ENCODE results near the gene SGCE.

Gene SGCE

GRCh38 chr7:94687810-94688209 is 31.9 kb upstream of the SGCE start:
- TF ChIP-seq CTCF (IDR thresholded peaks at IDR 0.05; ENCODE audit: low read depth, low read length): no peak
- H3K4me3 ChIP-seq (ENCODE audit: low read depth, low read length): no peak overlapping the region

GRCh38 chr7:94687076-94687475 is 31.1 kb upstream of the SGCE start:
- no peak overlapping the region for H3K4me3 ChIP-seq (ENCODE audit: low read depth, low read length)
- no peak for TF ChIP-seq CTCF (IDR thresholded peaks at IDR 0.05; ENCODE audit: low read depth, low read length)

- no peak overlapping the region for H3K4me3 ChIP-seq (ENCODE audit: low read depth, low read length)
- no peak for TF ChIP-seq CTCF (IDR thresholded peaks at IDR 0.05; ENCODE audit: low read depth, low read length)
Measured at GRCh38 chr7:94683066-94683465, 27.1 kb upstream of the SGCE start.

- no peak for TF ChIP-seq CTCF (IDR thresholded peaks at IDR 0.05; ENCODE audit: low read depth, low read length)
Measured at GRCh38 chr7:94679358-94679757, 23.4 kb upstream of the SGCE start.

GRCh38 chr7:94676431-94676830 is 20.5 kb upstream of the SGCE start:
- no peak overlapping the region for H3K4me3 ChIP-seq (ENCODE audit: low read depth, low read length)
- no peak for TF ChIP-seq CTCF (IDR thresholded peaks at IDR 0.05; ENCODE audit: low read depth, low read length)

More at GRCh38 chr7:94679358-94679757, 23.4 kb upstream of the SGCE start:
- no peak overlapping the region for H3K4me3 ChIP-seq (ENCODE audit: low read depth, low read length)

GRCh38 chr7:94675356-94675755 is 19.4 kb upstream of the SGCE start:
- no peak for TF ChIP-seq CTCF (IDR thresholded peaks at IDR 0.05; ENCODE audit: low read depth, low read length)
- H3K4me3 ChIP-seq (ENCODE audit: low read depth, low read length): no peak overlapping the region

- no peak for TF ChIP-seq CTCF (IDR thresholded peaks at IDR 0.05; ENCODE audit: low read depth, low read length)
- H3K4me3 ChIP-seq (ENCODE audit: low read depth, low read length): no peak overlapping the region
Measured at GRCh38 chr7:94671444-94672235, 15.7 kb upstream of the SGCE start.

Data from WI38 (cell line).